ENCODE measurements around the gene CWC27.

The CWC27 gene

DNA sequence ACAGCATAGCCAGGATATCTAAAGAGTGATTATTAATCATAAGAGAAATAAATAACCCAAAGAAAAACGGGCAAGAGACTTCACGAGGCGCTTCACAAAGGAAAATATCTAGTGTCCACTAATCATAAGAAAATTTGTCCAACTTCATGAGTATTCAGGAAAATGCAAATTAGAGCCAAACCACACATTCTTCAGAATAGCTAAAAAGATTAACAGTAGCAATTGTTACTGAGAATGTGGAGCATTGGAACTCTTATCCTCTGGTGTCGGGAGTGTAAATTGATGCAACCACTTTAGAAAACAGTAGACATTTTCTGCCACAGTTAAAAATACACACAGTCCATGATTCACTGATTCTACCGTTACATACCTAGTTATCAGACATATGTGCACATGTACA lies 145.7 kb downstream of the CWC27 start:
- in situ Hi-C loops (cut with MboI; ENCODE audit: low pct_unique_long_range_greater_than_20kb, low sequenced_read_pairs, unreplicated experiment): no loop called here
- DNase-seq (ENCODE audit: low spot score): no peak
- TF ChIP-seq, protein P1, sequence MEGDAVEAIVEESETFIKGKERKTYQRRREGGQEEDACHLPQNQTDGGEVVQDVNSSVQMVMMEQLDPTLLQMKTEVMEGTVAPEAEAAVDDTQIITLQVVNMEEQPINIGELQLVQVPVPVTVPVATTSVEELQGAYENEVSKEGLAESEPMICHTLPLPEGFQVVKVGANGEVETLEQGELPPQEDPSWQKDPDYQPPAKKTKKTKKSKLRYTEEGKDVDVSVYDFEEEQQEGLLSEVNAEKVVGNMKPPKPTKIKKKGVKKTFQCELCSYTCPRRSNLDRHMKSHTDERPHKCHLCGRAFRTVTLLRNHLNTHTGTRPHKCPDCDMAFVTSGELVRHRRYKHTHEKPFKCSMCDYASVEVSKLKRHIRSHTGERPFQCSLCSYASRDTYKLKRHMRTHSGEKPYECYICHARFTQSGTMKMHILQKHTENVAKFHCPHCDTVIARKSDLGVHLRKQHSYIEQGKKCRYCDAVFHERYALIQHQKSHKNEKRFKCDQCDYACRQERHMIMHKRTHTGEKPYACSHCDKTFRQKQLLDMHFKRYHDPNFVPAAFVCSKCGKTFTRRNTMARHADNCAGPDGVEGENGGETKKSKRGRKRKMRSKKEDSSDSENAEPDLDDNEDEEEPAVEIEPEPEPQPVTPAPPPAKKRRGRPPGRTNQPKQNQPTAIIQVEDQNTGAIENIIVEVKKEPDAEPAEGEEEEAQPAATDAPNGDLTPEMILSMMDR (IDR thresholded peaks at IDR 0.05; ENCODE audit: extremely low read depth, insufficient read depth, missing control alignments): no peak

DNA sequence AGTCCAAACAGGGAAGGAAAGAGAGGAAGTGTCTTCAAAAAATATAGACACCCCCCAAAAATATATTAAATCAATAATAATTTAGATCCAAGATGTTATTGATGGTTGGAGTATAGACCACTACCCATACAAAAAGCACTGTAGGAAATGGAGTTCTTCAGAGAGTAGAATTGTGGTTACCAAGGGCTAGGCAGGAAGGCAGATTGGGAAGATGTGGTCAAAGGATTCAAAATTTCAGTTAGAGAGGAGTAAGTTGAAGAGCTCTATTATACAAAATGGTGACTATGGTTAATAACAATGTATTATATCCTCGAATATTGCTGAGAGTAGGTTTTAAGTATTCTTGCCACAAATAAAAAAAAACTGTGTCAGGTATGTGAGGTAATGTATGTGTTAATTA lies 149.4 kb downstream of the CWC27 start:
- no peak for DNase-seq (ENCODE audit: low spot score)
- in situ Hi-C loops (cut with MboI; ENCODE audit: low pct_unique_long_range_greater_than_20kb, low sequenced_read_pairs, unreplicated experiment): no loop called here
- TF ChIP-seq, protein P1 (IDR thresholded peaks at IDR 0.05; ENCODE audit: extremely low read depth, insufficient read depth, missing control alignments): no peak

DNA sequence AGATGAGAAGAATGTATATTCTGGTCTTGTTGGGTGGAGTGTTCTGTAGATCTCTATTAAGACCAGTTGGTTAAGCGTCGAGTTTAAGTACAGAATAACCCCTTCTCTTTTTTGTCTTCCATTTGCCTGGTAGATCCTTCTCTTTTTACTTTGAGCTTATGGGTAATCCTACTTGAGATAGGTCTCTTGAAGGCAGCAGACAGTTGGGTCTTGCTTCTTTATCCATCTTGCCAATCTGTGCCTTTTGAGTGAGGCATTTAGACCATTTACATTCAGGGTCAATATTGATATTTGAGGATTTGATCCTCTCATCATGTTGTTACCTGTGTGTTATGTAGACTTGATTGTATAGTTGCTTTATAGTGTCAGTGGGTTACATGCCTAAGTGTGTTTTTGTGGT lies 152.7 kb downstream of the CWC27 start:
- TF ChIP-seq, protein P1 (IDR thresholded peaks at IDR 0.05; ENCODE audit: extremely low read depth, insufficient read depth, missing control alignments): no peak
- DNase-seq (ENCODE audit: low spot score): no peak
- in situ Hi-C loops (cut with MboI; ENCODE audit: low pct_unique_long_range_greater_than_20kb, low sequenced_read_pairs, unreplicated experiment): no loop called here

DNA sequence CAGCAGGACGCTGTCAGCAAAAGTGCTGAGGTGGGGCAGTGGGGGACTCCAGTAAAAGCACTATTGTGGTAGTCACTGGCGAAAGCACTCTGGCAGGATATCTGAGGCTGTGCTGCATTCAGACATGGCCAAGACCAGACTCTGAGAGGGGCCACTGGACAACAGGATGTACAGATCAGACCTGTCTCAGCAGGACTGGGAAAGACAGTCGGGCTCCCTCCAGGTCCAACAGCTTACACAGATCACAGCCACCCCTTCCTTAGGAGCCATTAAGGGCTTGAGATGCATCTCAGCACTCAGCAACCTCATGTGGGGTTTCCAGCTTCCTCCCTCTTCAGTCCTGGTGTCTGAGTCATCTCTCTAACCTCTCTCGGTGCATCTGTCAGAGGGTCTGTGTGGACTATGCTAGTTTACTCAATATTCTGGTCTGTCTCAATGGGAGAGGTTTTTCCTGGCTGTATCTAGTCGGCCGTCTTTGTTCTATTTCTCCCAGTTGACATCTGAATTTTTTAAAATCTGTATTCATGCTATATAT lies 154.5 kb downstream of the CWC27 start:
- TF ChIP-seq, protein P1 (IDR thresholded peaks at IDR 0.05; ENCODE audit: extremely low read depth, insufficient read depth, missing control alignments): no peak
- in situ Hi-C loops (cut with MboI; ENCODE audit: low pct_unique_long_range_greater_than_20kb, low sequenced_read_pairs, unreplicated experiment): no loop called here
- no peak for DNase-seq (ENCODE audit: low spot score)

DNA sequence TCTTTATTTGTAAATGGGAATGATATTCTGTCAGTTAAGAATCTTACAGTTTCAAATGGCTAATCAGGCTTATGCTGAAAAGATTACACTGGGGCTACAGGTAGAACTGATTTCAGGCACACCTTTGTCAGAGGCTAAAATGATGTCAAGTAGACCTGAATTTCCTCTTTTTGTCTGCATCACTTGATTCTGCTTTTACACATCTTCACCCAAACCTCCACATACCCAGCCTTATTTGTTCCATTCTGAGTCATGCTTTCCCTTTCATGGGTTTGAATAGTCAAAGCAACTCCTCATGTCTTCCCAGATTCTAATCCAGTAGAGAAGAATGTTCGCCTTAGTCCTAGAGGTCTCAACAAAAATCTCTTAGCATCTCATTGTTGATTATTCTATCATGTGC lies 156.4 kb downstream of the CWC27 start:
- in situ Hi-C loops (cut with MboI; ENCODE audit: low pct_unique_long_range_greater_than_20kb, low sequenced_read_pairs, unreplicated experiment): no loop called here
- TF ChIP-seq, protein P1 (IDR thresholded peaks at IDR 0.05; ENCODE audit: extremely low read depth, insufficient read depth, missing control alignments): no peak

DNA sequence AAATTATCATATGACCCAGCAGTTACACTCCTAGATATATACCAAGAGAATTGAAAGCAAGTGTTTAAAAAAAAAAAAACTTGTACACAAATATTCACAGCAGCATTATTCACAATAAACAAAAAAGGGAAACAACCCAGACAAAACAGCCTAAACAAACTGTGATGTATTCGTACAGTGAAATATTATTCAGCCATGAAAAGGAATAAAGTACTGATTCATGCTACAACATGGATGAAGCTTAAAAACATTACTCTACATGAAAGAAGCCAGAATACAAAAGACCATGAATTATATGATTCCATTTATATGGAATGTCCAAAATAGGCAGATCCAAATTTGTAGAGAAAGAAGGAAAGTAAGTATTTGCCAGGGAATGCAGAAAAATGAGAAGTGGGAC lies 161.1 kb downstream of the CWC27 start:
- in situ Hi-C loops (cut with MboI; ENCODE audit: low pct_unique_long_range_greater_than_20kb, low sequenced_read_pairs, unreplicated experiment): no loop called here
- no peak for DNase-seq (ENCODE audit: low spot score)
- TF ChIP-seq, protein P1 (IDR thresholded peaks at IDR 0.05; ENCODE audit: extremely low read depth, insufficient read depth, missing control alignments): no peak

More for the DNA sequence above, 156.4 kb downstream of the CWC27 start:
- peak; percentile 5 for DNase-seq (ENCODE audit: low spot score)

Data from GM13977 (cell line).